Measurements from ENCODE around the gene ALPL.
"Not testable (repeated sequence)": the region's sequence is repeated elsewhere in the genome, so short reads cannot be mapped to it uniquely, and the experiment has no call there.

ALPL gene

GRCh38 chr1:21517660-21518480 lies 8.6 kb downstream of the ALPL start:
- H3K36me3 Mint-ChIP-seq (ENCODE audit: low read depth): no peaks in the 10 kb centered on the region
- DNase-seq: no peak
- peaks cover 6% of the 10 kb centered on the region for H3K27me3 Mint-ChIP-seq
- H3K4me3 Mint-ChIP-seq: no peak overlapping the region
- H3K4me1 Mint-ChIP-seq (ENCODE audit: low read depth): no peaks in the 10 kb centered on the region
- no peaks in the 10 kb centered on the region for H3K9me3 Mint-ChIP-seq
- H3K27ac Mint-ChIP-seq: no peak overlapping the region

- peaks cover 2% of the 10 kb centered on the region for H3K27me3 Mint-ChIP-seq
- no peak for DNase-seq
- H3K27ac Mint-ChIP-seq: no peak overlapping the region
- H3K9me3 Mint-ChIP-seq: no peaks in the 10 kb centered on the region
- H3K4me1 Mint-ChIP-seq (ENCODE audit: low read depth): no peaks in the 10 kb centered on the region
- H3K4me3 Mint-ChIP-seq: no peak overlapping the region
- H3K36me3 Mint-ChIP-seq (ENCODE audit: low read depth): no peaks in the 10 kb centered on the region
Measured at GRCh38 chr1:21518774-21519455, 9.7 kb downstream of the ALPL start.

- not testable (repeated sequence) for H3K36me3 Mint-ChIP-seq (ENCODE audit: low read depth); H3K27ac Mint-ChIP-seq; H3K4me3 Mint-ChIP-seq; DNase-seq; H3K9me3 Mint-ChIP-seq; H3K27me3 Mint-ChIP-seq; H3K4me1 Mint-ChIP-seq (ENCODE audit: low read depth)
Measured at GRCh38 chr1:21519486-21520070, 10.4 kb downstream of the ALPL start.

GRCh38 chr1:21520899-21521716 lies 11.9 kb downstream of the ALPL start:
- Mint-ChIP-seq H3K4me1 (ENCODE audit: low read depth) (no peaks in the 10 kb centered on the region), H3K27me3 (no peaks in the 10 kb centered on the region), H3K9me3 (no peaks in the 10 kb centered on the region), H3K4me3 (no peak overlapping the region), H3K36me3 (ENCODE audit: low read depth) (no peaks in the 10 kb centered on the region), H3K27ac (no peak overlapping the region)
- DNase-seq: no peak

DNA sequence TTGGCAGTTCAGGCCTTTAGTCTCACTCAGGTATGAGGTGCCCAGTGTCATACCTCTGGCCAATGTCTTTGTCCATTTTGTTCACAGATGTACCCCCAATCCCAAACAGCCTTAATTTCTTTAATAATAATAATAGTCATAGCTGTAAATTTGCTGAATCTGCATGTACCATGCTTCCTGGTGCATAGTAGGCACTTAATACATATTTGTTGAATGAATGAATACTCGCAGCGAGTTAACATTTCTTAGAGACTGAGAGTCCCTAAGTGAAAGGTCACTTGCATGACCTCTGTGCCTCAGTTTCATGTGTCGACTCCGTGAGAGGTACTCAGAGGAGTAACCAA lies 12.5 kb downstream of the ALPL start:
- Mint-ChIP-seq H3K4me3 (no peak overlapping the region), H3K27me3 (no peaks in the 10 kb centered on the region), H3K9me3 (no peaks in the 10 kb centered on the region), H3K36me3 (ENCODE audit: low read depth) (no peaks in the 10 kb centered on the region), H3K4me1 (ENCODE audit: low read depth) (no peaks in the 10 kb centered on the region), H3K27ac (no peak overlapping the region)
- no peak for DNase-seq

DNA sequence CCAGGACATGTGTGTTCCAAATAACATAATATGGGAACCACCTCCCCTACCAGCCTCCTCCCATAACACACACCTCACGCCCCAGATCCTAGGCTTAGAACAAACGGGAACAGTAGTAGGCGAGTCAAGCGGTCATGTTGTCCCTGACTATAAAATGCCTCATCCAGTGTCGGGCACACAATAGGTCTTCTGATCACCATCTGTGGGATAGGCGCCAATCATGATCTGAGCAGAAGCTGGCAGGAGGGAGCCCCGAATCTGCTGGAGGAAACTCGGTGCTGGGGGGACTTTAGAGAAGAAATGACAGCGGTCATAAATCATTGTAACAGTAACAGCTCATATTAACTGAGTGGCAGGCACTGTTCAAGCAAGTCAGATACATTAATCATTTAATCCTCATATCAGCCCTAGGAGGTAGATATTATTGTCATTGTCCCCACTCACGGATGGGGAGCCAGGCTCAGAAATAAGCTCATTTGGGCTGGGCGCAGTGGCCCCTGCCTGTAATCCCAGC lies 13.4 kb downstream of the ALPL start:
- no peaks in the 10 kb centered on the region for H3K36me3 Mint-ChIP-seq (ENCODE audit: low read depth)
- no peaks in the 10 kb centered on the region for H3K4me1 Mint-ChIP-seq (ENCODE audit: low read depth)
- no peak overlapping the region for H3K4me3 Mint-ChIP-seq
- H3K9me3 Mint-ChIP-seq: no peaks in the 10 kb centered on the region
- no peak overlapping the region for H3K27ac Mint-ChIP-seq
- H3K27me3 Mint-ChIP-seq: no peaks in the 10 kb centered on the region
- no peak for DNase-seq

DNA sequence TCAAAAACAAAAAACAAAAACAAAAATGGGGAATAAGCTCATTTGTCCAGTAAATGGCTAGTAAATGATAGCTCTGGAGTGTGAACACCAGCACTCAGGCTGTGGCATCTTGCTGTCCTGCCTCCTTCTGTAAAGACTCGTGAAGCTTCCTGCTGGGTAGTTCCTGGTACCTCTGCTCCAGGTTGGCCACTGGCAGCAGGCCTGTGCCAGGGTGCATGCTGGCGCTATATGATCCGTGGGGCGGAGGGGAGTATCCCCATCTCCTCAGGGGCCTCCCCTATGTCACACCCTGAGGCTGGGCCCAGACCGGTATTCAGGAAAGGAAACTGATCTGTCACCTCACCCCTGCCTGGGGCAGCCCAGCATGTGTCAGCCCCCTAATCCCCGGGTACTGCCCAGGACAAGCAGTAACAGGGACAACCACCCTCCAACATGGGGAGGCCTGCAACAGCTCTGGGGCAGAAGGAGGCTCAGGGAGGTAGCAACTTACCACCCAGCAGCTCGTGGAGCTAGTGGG lies 14.1 kb downstream of the ALPL start:
- H3K27ac Mint-ChIP-seq: no peak overlapping the region
- H3K4me1 Mint-ChIP-seq (ENCODE audit: low read depth): no peaks in the 10 kb centered on the region
- H3K9me3 Mint-ChIP-seq: no peaks in the 10 kb centered on the region
- H3K4me3 Mint-ChIP-seq: no peak overlapping the region
- no peaks in the 10 kb centered on the region for H3K27me3 Mint-ChIP-seq
- no peaks in the 10 kb centered on the region for H3K36me3 Mint-ChIP-seq (ENCODE audit: low read depth)
- DNase-seq: no peak

GRCh38 chr1:21524220-21524619 lies 15.0 kb downstream of the ALPL start:
- no peak overlapping the region for H3K27ac Mint-ChIP-seq
- no peak overlapping the region for H3K4me3 Mint-ChIP-seq
- H3K9me3 Mint-ChIP-seq: no peaks in the 10 kb centered on the region
- H3K4me1 Mint-ChIP-seq (ENCODE audit: low read depth): no peaks in the 10 kb centered on the region
- H3K36me3 Mint-ChIP-seq (ENCODE audit: low read depth): no peaks in the 10 kb centered on the region
- H3K27me3 Mint-ChIP-seq: no peaks in the 10 kb centered on the region
- no peak for DNase-seq

DNA sequence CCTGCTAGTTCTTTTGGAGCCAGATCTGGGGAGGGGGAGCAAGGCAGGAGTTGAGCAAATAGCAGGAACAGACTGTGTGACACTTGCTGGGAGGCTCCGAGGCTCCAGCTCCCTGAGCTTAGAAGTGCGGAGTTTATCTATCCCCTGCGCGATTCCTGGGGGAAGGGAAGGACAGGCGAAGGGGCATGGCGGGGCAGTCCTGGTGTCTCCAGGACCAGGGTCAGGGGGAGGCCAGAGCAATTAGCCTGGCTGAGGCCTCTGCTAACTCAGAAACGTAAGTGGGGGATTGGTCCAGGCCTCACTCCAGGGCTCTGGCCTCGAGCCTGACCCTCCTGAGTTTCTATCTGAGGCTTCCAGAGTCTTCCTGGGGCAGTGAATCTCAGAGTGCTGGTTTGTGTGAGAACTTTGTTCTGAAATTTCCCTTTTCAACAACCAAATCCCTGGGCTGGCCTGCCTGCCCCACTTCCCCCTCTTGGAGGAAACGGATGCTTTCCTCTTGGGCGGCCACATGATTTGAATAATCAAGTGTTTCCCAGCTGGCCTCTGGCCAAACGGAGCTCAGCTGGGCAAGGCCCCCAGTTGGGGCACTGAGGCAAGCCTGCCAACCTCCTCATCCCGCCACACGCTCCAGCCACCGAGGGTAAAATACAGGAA lies 15.6 kb downstream of the ALPL start:
- no peak for DNase-seq
- no peak overlapping the region for H3K4me3 Mint-ChIP-seq
- H3K27me3 Mint-ChIP-seq: no peaks in the 10 kb centered on the region
- no peaks in the 10 kb centered on the region for H3K36me3 Mint-ChIP-seq (ENCODE audit: low read depth)
- H3K4me1 Mint-ChIP-seq (ENCODE audit: low read depth): no peaks in the 10 kb centered on the region
- no peaks in the 10 kb centered on the region for H3K9me3 Mint-ChIP-seq
- no peak overlapping the region for H3K27ac Mint-ChIP-seq

GRCh38 chr1:21525340-21525717 lies 16.1 kb downstream of the ALPL start:
- H3K27ac Mint-ChIP-seq: no peak overlapping the region
- no peak overlapping the region for H3K4me3 Mint-ChIP-seq
- no peaks in the 10 kb centered on the region for H3K36me3 Mint-ChIP-seq (ENCODE audit: low read depth)
- H3K27me3 Mint-ChIP-seq: no peaks in the 10 kb centered on the region
- no peaks in the 10 kb centered on the region for H3K4me1 Mint-ChIP-seq (ENCODE audit: low read depth)
- no peak for DNase-seq
- no peaks in the 10 kb centered on the region for H3K9me3 Mint-ChIP-seq

- H3K9me3 Mint-ChIP-seq: no peaks in the 10 kb centered on the region
- no peak for DNase-seq
- H3K27me3 Mint-ChIP-seq: peaks cover 3% of the 10 kb centered on the region
- no peaks in the 10 kb centered on the region for H3K4me1 Mint-ChIP-seq (ENCODE audit: low read depth)
- H3K27ac Mint-ChIP-seq: no peak overlapping the region
- H3K4me3 Mint-ChIP-seq: no peak overlapping the region
- no peaks in the 10 kb centered on the region for H3K36me3 Mint-ChIP-seq (ENCODE audit: low read depth)
Measured at GRCh38 chr1:21526441-21526840, 17.2 kb downstream of the ALPL start.

DNA sequence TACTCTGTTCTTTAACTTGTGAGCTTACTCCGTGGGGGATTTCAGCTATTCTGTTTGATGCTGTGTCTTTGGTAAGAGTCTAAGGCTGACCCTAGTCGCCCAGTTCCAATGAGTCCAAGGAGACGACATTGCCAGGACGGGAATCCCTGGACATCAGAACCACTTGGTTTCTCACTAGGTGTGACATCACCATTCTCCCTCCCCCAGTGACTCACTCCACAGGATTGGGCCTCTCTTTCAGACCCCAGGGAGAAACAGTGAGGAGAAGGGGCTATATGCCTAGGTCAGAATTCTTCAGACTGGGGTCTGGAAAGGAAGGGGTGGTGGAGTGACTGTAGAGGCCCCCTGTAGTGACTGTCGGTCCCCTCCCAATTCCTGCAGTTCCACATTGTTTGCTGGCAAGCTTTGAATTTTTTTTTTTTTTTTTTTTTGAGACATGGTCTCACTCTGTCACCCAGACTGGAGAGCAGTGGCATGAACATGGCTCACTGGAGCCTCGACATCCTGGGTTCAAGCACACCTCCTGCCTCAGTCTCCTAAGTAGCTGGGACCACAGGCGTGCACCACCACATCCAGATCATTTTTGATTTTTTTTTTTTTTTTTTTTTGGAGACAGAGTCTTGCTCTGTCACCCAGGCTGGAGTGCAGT lies 21.3 kb downstream of the ALPL start:
- H3K27ac Mint-ChIP-seq: no peak overlapping the region
- H3K4me1 Mint-ChIP-seq (ENCODE audit: low read depth): no peaks in the 10 kb centered on the region
- H3K36me3 Mint-ChIP-seq (ENCODE audit: low read depth): no peaks in the 10 kb centered on the region
- no peak overlapping the region for H3K4me3 Mint-ChIP-seq
- no peak for DNase-seq
- H3K9me3 Mint-ChIP-seq: no peaks in the 10 kb centered on the region
- H3K27me3 Mint-ChIP-seq: peaks cover 13% of the 10 kb centered on the region

- peaks cover 15% of the 10 kb centered on the region for H3K27me3 Mint-ChIP-seq
- H3K36me3 Mint-ChIP-seq (ENCODE audit: low read depth): no peaks in the 10 kb centered on the region
- no peak overlapping the region for H3K4me3 Mint-ChIP-seq
- no peaks in the 10 kb centered on the region for H3K9me3 Mint-ChIP-seq
- H3K4me1 Mint-ChIP-seq (ENCODE audit: low read depth): no peaks in the 10 kb centered on the region
- H3K27ac Mint-ChIP-seq: no peak overlapping the region
- DNase-seq: no peak
Measured at GRCh38 chr1:21531241-21531640, 22.0 kb downstream of the ALPL start.
